GM23338 (cell line): ENCODE measurements around the gene ACTN2.

Experiments used
- CTCF ChIP-seq, 2 experiments: fragments of 200-600 bp in 1 of 2; sonication (generic) in 1 of 2; conservative IDR thresholded peaks; 2 replicates each; pipeline versions ENCODE4 v1.5.1 to v1.6.1; 2016 to 2017; ENCODE audit warnings: antibody characterized with exemption in 2 of 2, low read depth in 2 of 2, mild to moderate bottlenecking in 2 of 2, moderate library complexity in 1 of 2
- ETS1 ChIP-seq: IDR thresholded peaks from 2 replicates; pipeline ENCODE4 v1.6.1; 2016; ENCODE audit warnings: antibody characterized with exemption
- EZH2 ChIP-seq: fragments of 200-600 bp; sonication (generic); IDR thresholded peaks from one replicate; pipeline ENCODE4 v1.8.0; 2017; ENCODE audit warnings: antibody characterized with exemption, mild to moderate bottlenecking, low read depth; ENCODE audit not compliant: unreplicated experiment
- EZH2phosphoT487 ChIP-seq: fragments of 200-600 bp; sonication (generic); IDR thresholded peaks from one replicate; pipeline ENCODE4 v1.8.1; 2018; ENCODE audit warnings: antibody characterized with exemption; ENCODE audit not compliant: unreplicated experiment
- NANOG ChIP-seq: IDR thresholded peaks from 2 replicates; pipeline ENCODE4 v1.6.1; 2016; ENCODE audit warnings: antibody characterized with exemption, borderline replicate concordance
- POLR2AphosphoS5 ChIP-seq: IDR thresholded peaks from 2 replicates; pipeline ENCODE4 v1.6.1; 2016; ENCODE audit warnings: antibody characterized with exemption, low read depth
- REST ChIP-seq: IDR thresholded peaks from one replicate; pipeline ENCODE4 v1.6.1; 2018; ENCODE audit warnings: antibody characterized with exemption; ENCODE audit not compliant: unreplicated experiment
- STAT1 ChIP-seq: IDR thresholded peaks from one replicate; pipeline ENCODE4 v1.6.1; 2016; ENCODE audit warnings: antibody characterized with exemption; ENCODE audit not compliant: unreplicated experiment

- TF ChIP-seq CTCF (conservative IDR thresholded peaks at IDR 0.05; ENCODE audit: low read depth in 2 of 2), result no peak
- no peak for TF ChIP-seq EZH2
- no peak for TF ChIP-seq REST
- TF ChIP-seq ETS1, result no peak
- no peak for TF ChIP-seq STAT1
- no peak for TF ChIP-seq POLR2AphosphoS5
- no peak for TF ChIP-seq NANOG
- no peak for TF ChIP-seq EZH2phosphoT487
Measured at GRCh38 chr1:236802264-236802663, 116.0 kb downstream of the ACTN2 start.
